ENCODE measurements around the gene DCK. TPM values are rescaled to one million over a fixed set of nuclear protein-coding genes. Genes with fewer than 3 reads are reported as not detected.

DCK gene
- total and polyA plus RNA-seq, 2 of the 4 experiments (the other 2 are of a cell fraction): 7.0 to 8.9 TPM

DNA sequence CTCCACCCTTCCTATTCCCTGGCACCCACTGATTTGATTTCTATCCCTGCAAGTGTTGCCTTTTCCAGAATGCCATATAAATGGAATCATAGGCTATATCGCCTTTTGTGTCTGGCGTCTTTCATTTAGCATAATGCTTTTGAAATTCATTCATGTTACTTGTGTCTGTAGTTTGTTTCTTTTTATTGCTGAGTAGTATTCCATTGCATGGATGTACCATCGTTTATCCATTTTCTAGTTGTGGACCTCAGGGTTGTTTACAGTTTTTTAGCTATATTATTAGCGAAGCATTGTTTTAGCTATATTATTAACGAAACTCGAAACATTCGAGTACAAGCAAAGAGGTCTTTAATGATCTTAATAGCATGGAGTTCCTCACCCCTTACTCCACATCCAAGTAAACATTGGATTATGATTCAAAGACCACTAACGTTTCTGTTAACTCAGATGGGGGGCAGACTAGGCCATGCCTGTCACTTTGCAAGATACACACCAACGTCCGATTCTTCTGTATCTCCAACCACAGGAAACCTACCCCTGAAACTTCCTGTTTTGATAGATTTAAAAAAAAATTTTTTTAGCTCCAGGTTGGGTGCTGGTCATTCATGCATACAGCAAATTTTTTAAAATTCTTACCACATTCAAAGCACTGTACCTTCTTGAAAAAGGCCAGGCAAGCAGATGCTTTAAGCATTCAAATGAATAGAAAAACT, 1.1 kb downstream of the DCK start (continued):
- no peak for TF ChIP-seq SMC3 (IDR thresholded peaks at IDR 0.05; ENCODE audit: low read depth, low read length)
- no peak for TF ChIP-seq MXI1 (IDR thresholded peaks at IDR 0.05; ENCODE audit: borderline replicate concordance, low read depth, low read length)

DNA sequence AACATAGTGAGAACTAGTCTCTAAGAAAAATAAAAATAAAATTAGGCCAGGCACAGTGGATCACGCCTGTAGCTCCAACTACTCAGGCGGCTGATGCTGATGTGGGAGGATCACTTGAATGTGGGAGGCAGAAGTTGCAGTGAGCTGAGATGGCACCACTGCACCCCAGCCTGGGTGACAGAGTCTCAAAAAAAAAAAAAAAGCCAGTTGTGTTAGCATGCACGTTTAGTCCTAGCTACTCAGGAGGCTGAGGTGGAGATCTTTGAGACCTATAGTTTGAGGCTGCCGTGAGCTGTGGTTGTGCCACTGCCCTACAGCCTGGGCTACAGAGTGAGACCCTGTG, 2.5 kb downstream of the DCK start:
- Histone ChIP-seq H2BK20ac (ENCODE audit: low read depth, low read length) (no peak overlapping the region), H2BK120ac (ENCODE audit: low read depth, low read length) (no peak overlapping the region), H4K8ac (ENCODE audit: low read depth in 2 of 2, low read length in 2 of 2) (peak overlapping the region; percentile 39 to 49; a peak in 2 of 4 replicates), H3K9me3 (ENCODE audit: control insufficient read depth, insufficient read depth, low read length) (no peaks in the 10 kb centered on the region), H2AK5ac (ENCODE audit: low read depth, low read length) (no peak overlapping the region), H3K9ac (ENCODE audit: low read depth, low read length) (peak overlapping the region; percentile 19; the same call in 1 of the 2 replicates), H3K79me1 (ENCODE audit: low read depth in 1 of 2, low read length in 2 of 2) (peaks cover 16 to 58% of the 10 kb centered on the region in 2 experiments), H3K4ac (ENCODE audit: low read depth, low read length) (no peak overlapping the region), H4K20me1 (ENCODE audit: insufficient read depth, low read length) (no peaks in the 10 kb centered on the region), H2BK15ac (ENCODE audit: low read depth, low read length) (no peak overlapping the region), H3K4me3 (ENCODE audit: insufficient read depth, low read depth, low read length) (no peak overlapping the region), H4K91ac (ENCODE audit: insufficient read depth, low read depth, low read length) (no peak overlapping the region), H2AK9ac (replicated peaks; ENCODE audit: low read depth, low read length, poor library complexity) (no peak overlapping the region), H3K14ac (replicated peaks; ENCODE audit: low read depth, low read length) (0 out of 2 replicates have a peak overlapping the region, but pooled peaks have one; percentile 34), H3K4me2 (ENCODE audit: low read depth, low read length) (peak overlapping the region; percentile 70), H3K9me1 (ENCODE audit: insufficient read depth, low read length) (peaks cover 4% of the 10 kb centered on the region; the same call in 1 of the 2 replicates), H3K56ac (ENCODE audit: extremely low read depth, insufficient read depth, low read length) (peak overlapping the region; percentile 12; the same call in 1 of the 2 replicates), H3K36me3 (ENCODE audit: control insufficient read depth, insufficient read depth, low read length) (peaks cover 3% of the 10 kb centered on the region), H3K23ac (ENCODE audit: low read depth, low read length) (peak overlapping the region; percentile 65; the same call in 1 of the 2 replicates), H3K27me3 (ENCODE audit: control insufficient read depth, insufficient read depth, low read length) (no peaks in the 10 kb centered on the region), H2BK5ac (ENCODE audit: low read depth, low read length, poor library complexity, severe bottlenecking) (peak overlapping the region; percentile 5), H3K27ac (ENCODE audit: insufficient read depth, low read length) (peak overlapping the region; percentile 35; the same call in 1 of the 2 replicates), H4K5ac (ENCODE audit: low read depth, low read length) (peak overlapping the region; percentile 25; the same call in 1 of the 2 replicates), H3K4me1 (ENCODE audit: control insufficient read depth, insufficient read depth, low read length) (peaks cover 5% of the 10 kb centered on the region), H3K18ac (ENCODE audit: low read depth, low read length) (no peak overlapping the region), H2AFZ (replicated peaks; ENCODE audit: low read length, poor library complexity) (no peak overlapping the region)
- ATAC-seq (ENCODE audit: low read depth): no peak
- BruUV-seq (replicated peaks): no TSS peak
- TF ChIP-seq BHLHE40 (IDR thresholded peaks at IDR 0.05; ENCODE audit: low read depth, low read length) (no peak), MAFK (IDR thresholded peaks at IDR 0.05; ENCODE audit: low read depth, low read length) (no peak), RCOR1 (IDR thresholded peaks at IDR 0.05; ENCODE audit: insufficient replicate concordance, low read length) (no peak), SMC3 (IDR thresholded peaks at IDR 0.05; ENCODE audit: low read depth, low read length) (no peak), RFX5 (IDR thresholded peaks at IDR 0.05; ENCODE audit: low read depth, low read length) (no peak), CEBPB (IDR thresholded peaks at IDR 0.05; ENCODE audit: low read depth, low read length) (no peak), POLR2A (IDR thresholded peaks at IDR 0.05; ENCODE audit: low read depth, low read length) (no peak), USF2 (IDR thresholded peaks at IDR 0.05; ENCODE audit: low read depth, low read length) (no peak)
- intact Hi-C loops (cut with micrococcal nuclease) (loop anchor here (10.0 kb wide), 1 partner anchor 189 kb away; no protein-coding TSS in a partner anchor), dilution Hi-C loops (cut with HindIII; ENCODE audit: low sequenced_read_pairs, unreplicated experiment) (no loop called here), in situ Hi-C loops (cut with MboI; ENCODE audit: low sequenced_read_pairs) (loop anchor here (10.0 kb wide), 1 partner anchor 161 kb away; the partner anchor contains the start of gene GRSF1)
- CTCF ChIA-PET: no interaction called here
- no peak for DNase-seq
- POLR2A ChIA-PET (ENCODE audit: unreplicated experiment): interaction anchor here (0.6 kb wide), 1 partner anchor 87 kb away, joined by 14 read pairs; no protein-coding TSS in a partner anchor
- WGBS, 2 experiments (ENCODE audit: extremely low coverage in 2 of 2, insufficient read length in 1 of 2): 80% methylated on average over 1 of the region's 4 CpGs; no CpG with 5 or more reads in 1 of the 2 experiments
